GM18520 (cell line): ENCODE results near the gene FSTL4.
"Not testable (repeated sequence)": the region's sequence is repeated elsewhere in the genome, so short reads cannot be mapped to it uniquely, and the experiment has no call there.

Experiments
- ATAC-seq: cut with Tn5 transposase; IDR thresholded peaks from one replicate; pipeline ENCODE4 v1.9.1; 2021; ENCODE audit not compliant: unreplicated experiment

Gene FSTL4

DNA sequence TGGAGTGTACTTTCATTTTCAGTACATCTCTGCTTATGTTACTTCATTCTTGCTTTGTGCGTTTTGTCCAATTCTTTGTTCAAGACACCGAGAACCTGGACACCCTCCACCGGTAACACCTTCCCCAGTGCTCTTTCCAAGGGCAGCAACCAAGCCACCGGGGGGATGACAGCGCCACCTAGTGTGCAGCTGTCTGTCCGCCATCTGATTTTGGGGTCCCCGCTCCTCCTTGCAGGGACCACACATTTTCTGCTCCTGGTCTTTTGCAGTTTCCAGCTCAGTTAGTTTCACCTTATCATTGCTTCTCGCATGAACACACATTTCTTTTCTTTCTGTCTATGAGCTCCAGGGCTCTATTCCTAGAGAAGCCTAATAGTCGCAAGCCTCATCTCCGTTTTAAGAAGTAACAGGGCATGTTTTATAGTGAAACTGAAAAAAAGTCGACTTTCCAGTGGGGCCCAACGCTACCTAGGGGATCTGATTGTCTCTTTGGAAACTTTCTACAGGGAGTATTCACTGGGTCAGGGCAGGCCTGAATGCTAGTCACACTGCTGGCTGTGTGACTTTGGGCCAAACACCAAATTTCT lies 152.1 kb downstream of the FSTL4 start:
- no peak for ATAC-seq

GRCh38 chr5:133459474-133460160 lies 152.7 kb downstream of the FSTL4 start:
- ATAC-seq: no peak

DNA sequence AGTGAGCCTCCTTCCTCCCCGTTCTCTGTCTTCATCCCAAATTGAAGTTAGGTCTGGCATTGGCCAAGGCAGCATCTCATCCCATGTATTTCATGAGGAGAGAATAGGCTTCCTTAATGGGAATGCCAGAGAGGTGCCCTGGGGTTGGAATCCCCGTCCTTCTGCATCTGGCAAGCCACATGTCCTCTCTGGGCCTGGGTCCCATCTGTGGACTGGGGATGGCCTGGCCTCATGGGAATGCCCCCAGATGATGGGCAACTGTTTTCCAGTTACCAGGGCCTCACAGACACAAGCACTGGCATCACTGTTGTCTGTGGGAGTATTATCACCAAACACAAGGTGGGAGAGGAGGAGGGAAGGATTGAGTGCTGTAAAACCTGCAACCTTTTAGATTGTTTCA lies 153.9 kb downstream of the FSTL4 start:
- no peak for ATAC-seq

DNA sequence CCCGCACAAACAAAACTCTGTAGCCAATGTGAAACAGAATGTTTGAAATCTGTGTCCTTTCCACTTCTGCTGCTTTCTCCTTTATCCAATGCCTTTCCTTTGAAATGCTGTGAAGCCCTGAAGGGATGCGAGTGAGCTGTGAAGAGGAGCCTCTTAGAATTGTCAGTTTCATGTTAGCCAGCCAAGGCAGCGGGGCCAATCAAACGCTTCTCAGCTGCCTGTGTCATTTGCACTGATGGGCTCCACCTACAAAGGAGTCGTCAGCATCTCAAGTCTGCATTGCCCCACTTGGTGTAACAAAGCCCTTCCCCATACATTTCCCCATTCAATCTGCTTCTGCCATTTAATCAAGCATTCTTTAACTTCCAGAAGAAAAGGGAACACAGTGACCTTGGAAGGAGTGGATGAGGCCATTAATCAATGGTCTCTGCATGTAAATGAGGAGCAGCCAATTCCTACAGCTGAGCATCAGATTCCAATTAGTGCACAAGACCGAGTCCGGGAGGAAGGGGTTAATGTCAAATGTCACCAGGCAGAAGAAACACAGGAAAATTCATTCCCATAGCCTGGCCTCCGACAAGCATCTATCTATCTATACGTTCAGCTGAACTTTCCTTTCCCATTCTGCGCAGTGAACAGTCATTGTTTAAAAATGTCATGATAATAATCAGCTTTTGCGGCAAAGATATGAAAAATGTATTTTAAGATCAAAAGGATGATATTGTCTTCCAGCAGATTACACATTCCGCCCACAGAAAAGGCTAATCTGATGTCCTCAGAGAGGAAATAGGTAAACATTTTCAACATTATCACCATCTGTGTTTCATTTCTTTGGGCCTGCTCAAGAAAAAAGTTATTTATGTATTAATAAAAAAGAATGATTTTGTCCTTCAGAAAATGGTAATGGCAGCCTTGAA lies 154.6 kb downstream of the FSTL4 start:
- no peak for ATAC-seq

DNA sequence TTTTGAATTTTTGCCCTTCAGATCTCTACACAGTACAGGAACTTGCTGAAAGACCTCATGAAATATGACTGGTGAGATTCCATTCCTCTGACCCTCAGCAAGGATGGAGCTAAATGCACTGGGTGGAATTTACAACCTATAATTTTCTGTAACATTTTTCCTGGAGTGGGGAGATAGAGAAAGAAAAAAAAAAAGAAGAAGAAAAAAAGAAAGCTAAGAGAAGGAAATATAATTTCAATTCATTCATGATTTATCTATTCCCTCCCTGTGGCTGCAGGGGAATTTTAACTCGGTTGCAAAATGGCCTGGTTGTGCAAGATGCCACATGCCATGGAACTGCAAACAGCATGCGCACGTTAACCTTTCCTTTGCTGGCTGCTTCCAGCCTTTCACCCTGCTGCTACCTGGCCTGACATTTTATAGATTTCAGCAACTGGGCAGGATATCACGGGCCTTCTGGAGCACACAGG lies 155.4 kb downstream of the FSTL4 start:
- no peak for ATAC-seq

DNA sequence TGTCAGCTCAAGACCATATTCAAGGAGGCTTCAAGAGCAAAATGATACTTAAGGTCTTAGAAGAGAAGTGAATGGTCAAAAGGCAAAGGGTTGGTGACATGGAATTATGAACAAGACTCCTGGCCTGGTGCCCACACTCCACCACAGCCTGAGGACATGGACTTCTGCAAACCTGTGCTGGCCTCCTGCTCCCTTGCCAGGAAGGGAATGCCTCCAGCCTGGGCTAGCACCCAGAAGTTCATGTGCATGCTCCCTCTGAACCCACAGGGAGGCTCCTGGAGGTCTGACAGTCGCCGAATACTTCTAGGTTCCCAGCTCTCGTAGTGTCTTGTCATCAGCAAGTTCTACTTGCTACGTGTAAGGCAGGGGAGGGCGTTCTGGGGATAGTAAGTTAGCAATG lies 156.7 kb downstream of the FSTL4 start:
- no peak for ATAC-seq

DNA sequence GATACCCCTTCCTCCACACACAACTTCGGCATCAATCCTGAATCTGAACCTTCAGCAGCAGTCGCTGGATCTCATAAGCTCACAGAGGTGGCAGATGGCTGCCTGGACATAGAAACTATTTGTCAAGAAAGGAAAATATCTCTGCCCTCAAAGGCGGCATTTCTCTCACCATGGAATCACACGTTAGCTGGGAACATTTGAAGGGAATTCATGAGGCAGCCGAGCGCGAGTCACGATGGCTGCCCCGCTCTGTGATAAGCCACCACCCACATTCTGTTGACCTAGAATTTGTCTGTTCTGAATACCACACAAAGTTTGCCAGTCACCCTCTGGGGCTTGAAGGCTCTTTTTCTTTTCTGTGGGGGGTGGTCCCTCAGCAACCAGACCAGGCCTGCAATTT lies 157.9 kb downstream of the FSTL4 start:
- ATAC-seq: no peak

- no peak for ATAC-seq
These were observed 158.5 kb downstream of the FSTL4 start for GRCh38 chr5:133453831-133454230.

DNA sequence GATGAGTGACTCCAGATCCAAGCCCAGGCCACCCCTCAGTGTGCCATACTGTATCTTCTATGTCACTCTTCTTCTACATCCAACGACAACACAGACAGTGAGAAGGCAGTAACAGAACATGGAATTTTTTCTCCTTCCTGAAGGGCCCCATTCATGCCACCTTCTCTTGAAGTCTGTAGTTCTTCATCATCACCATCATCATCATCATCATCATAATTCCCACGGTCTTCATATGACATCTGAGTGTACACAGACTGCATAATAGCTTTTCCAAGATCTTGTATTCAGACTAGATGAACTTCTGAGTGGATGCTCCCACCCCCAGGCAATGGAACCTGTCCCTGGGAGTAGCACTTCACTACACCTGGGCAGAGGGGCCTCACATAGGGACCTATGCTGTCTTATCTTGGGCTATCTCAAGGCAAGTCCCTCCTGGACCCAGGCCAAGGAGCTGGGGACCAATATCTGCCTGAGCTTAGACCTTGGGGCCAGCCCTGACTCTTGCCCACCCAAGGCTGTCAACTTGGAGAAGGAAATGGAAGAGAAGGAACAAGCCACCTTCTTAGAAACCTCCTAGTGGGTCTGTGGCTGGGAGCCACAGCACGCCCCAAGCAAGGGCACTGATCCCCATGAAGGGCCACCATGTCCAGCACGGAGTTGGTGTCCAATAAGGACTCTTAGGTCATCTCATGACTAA lies 159.1 kb downstream of the FSTL4 start:
- no peak for ATAC-seq

- ATAC-seq: no peak
These were observed 160.4 kb downstream of the FSTL4 start for GRCh38 chr5:133451926-133452325.

DNA sequence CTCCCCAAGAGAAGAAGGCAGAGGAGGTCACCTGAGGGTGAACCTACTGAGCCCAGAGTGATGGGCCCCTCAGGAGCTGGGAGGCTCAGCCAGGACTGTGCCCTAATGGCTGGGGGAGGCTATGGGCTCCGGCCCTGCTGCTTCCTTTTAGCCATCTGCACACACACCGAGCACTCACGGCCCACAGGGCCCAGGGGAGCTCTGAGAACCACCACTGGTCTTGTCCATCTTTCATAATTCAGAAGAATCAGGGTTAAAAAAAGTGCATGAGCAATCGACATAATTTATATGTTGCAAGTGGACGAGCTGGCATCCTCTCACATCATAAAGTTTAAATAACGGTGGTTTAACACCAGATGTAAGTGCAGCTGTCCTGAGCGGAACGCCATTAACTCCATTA lies 162.1 kb downstream of the FSTL4 start:
- ATAC-seq: no peak

DNA sequence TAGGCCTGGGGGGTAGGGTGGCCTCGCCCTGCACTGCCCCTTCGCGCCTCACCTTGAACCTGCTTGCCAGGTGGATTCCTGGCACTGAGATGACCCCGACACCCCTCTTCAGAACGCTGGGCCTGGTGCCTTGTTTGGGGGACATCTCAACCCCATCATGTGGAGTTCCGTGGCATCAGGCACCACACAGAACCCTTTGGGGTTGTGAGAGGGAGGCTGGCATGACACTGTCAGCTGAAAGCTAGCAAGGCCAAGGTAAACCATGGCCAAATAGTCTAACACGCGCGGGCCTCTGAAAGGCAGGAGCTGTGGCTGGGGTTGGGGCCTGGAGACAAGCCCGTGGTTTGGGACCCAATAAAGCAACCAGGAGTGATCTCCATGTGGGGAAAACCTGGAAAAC lies 163.2 kb downstream of the FSTL4 start:
- ATAC-seq: no peak

GRCh38 chr5:133446440-133446839 lies 165.9 kb downstream of the FSTL4 start:
- ATAC-seq: no peak

DNA sequence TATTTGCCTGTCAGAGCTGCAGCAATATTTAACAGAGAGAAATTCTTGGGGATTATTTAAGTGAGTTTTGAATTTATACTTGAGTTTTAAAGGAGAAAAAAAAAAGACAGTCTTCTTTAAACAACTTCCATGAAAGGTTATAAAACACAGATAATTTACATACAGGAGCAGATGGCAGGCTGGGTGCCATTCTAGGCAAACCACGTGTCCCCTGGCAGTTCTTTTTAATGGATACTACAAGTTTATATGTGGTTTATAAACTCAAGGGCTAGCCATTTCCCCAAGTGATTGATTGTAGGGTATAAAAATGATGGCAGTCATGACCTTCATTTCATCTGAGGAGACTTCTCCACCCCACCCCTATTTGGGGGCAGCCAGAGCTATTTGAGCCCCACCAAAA lies 166.6 kb downstream of the FSTL4 start:
- no peak for ATAC-seq

DNA sequence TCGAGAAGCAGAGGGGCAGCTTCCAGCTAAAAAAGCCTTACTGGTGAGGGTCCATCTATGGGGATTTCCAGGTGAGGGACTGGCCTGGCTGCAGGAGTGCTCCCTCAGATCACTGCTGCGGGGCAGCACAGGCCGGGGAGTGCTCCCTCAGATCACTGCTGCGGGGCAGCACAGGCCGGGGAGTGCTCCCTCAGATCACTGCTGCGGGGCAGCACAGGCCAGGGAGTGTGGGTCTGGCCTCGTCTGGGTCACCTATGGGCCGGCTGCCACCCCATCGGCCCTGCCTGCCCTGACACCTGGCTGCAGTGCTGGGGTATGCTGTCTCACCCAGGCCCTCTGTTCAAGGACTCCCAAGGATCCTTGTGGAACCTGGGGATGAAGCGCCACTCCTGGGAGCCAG lies 167.1 kb downstream of the FSTL4 start:
- not testable (repeated sequence) for ATAC-seq

DNA sequence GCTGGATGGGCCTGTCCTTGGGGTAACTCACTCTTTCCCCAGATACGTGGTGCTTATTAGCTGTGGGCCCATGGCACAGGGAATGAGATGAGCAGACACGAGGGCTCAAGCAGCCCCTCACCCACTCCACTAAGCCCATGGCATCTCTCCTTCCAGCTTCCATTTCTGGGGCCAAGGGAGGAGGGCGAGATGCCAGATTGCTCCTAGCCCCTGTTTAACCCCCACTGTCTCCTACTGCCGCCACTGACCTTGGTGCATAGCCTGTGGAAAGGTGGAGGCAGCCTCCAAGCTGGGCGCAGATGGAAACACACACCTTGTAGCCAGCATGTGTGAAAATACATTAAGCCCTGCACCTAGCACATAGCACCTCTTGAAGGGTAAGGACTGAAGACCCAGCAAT lies 167.6 kb downstream of the FSTL4 start:
- ATAC-seq: no peak

GRCh38 chr5:133441166-133441815 lies 171.1 kb downstream of the FSTL4 start:
- no peak for ATAC-seq

DNA sequence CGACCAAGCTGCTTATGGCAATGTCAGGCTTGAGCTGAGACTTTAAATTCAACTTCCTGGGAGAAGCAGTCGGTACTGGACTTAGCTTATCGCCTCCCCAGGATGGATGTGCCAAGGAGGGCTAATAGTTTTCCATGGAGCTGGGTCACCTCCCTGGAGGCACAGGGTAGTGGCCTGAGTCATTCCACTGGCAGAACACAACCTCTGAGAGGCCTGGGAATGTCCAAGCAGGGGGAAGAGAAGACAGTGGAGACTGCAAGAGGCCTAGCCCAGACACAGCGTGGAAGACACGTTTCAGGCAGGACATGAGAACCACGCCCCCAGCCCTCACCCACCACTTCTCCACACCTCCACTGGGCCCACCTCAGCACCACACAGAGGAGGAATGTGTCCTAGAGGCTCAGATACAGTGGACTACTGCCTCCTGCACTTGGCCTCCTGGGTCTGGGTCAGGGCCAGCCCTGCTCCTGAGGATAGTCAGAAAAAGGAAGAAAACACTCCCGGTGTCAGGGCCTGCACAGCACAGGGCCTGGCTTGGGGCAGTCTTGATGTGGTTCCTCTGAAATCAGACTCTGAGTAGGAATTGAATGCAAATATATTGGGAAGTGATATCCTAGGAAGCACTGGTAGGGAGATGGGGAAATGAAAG lies 171.8 kb downstream of the FSTL4 start:
- no peak for ATAC-seq

GRCh38 chr5:133439859-133440258 lies 172.5 kb downstream of the FSTL4 start:
- no peak for ATAC-seq

GRCh38 chr5:133438487-133438886 lies 173.9 kb downstream of the FSTL4 start:
- ATAC-seq: no peak
